ENCODE results near the gene TULP3. TPM values are rescaled to one million over a fixed set of nuclear protein-coding genes. Genes with fewer than 3 reads are reported as not detected.
A peak's percentile ranks its signal among the peaks of the same experiment; 100 is the strongest.

The TULP3 gene
- total RNA-seq, 1 donor from 2014 or later: 6.8 TPM

DNA sequence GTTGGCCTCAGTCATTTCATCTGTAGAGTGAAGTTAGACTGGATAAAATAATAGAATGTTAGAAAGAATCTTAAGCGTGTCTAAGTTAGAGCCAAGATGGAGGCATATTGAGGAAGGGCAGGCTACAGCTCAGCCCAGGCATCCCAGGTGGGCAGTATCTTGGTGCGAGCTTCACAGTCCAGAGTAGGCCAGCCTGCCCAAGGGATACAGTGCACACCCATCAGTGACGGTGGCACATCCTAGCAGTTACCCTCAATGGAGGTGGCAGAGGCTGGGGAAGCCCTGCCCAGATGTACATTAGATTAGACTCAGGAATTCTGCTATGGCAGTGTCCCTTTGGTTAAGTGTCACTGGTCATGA is 21.5 kb downstream of the TULP3 start:
- DNase-seq (ENCODE audit: missing footprints) (no peak), ATAC-seq (no peak)
- intact Hi-C loops (cut with DNase I): no loop called here

- intact Hi-C loops (cut with DNase I): no loop called here
- ATAC-seq: no peak
- no peak for DNase-seq (ENCODE audit: missing footprints)
Observed at GRCh38 chr12:2919249-2919648, 28.6 kb downstream of the TULP3 start.

DNA sequence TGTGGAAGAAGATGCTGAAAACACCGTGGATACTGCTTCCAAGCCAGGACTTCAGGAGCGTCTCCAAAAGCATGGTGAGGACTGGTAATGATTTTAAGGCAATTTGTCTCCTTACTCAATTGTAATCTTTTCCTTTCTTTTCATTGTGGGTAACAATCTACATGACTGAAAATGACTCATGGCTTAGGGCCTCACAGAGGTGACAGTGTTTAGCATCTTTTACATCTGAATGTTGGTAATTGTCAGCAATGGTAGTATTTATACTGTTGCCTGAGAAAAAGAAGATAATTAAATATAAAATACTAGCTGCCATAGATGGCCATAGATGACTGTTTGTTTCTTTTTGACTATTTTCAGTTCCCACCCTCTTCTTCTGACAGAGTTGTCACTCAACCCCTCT is 31.6 kb downstream of the TULP3 start:
- DNase-seq (ENCODE audit: missing footprints) (no peak), ATAC-seq (no peak)
- intact Hi-C loops (cut with DNase I): no loop called here

GRCh38 chr12:2923057-2923456 is 32.4 kb downstream of the TULP3 start:
- no peak for ATAC-seq
- DNase-seq (ENCODE audit: missing footprints): no peak
- intact Hi-C loops (cut with DNase I): no loop called here

GRCh38 chr12:2924019-2924418 is 33.3 kb downstream of the TULP3 start:
- ATAC-seq: peak; percentile 56
- no peak for DNase-seq (ENCODE audit: missing footprints)
- intact Hi-C loops (cut with DNase I): no loop called here

GRCh38 chr12:2925322-2925995 is 34.8 kb downstream of the TULP3 start:
- intact Hi-C loops (cut with DNase I): no loop called here
- ATAC-seq: no peak
- no peak for DNase-seq (ENCODE audit: missing footprints)

DNA sequence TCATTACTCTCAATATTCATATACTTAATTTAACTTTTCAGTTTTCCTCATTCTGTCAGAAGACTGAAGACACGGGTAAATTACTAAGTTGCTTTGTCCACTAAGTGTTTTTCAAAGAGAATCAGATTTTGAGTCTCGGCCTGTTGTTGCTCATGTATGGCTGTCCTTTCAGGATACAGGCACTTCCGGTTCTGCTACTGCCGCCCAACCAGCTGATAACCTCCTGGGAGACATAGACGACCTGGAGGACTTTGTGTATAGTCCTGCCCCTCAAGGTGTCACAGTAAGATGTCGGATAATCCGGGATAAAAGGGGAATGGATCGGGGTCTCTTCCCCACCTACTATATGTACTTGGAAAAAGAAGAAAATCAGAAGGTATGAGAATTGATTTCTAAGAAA is 40.2 kb downstream of the TULP3 start:
- intact Hi-C loops (cut with DNase I): no loop called here
- DNase-seq (ENCODE audit: missing footprints) (no peak), ATAC-seq (no peak)

- intact Hi-C loops (cut with DNase I): no loop called here
- ATAC-seq: no peak
- no peak for DNase-seq (ENCODE audit: missing footprints)
Observed at GRCh38 chr12:2933586-2933985, 42.9 kb downstream of the TULP3 start.

DNA sequence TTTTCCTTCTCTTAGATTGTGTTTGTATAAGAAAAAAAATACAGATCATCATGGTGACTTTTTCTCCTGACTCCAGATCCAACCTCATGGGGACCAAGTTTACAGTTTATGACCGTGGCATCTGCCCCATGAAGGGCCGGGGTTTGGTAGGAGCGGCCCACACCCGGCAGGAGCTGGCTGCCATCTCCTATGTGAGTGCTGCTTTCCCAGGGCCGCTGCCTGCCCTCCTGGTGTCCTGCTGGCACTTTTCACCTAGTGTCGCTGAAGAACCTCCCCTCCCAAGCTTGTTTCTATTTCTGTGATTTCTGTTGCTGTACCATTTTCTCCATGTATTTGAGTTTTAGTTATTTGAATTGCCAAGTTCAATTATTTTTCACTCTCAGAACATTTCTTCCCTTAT is 43.7 kb downstream of the TULP3 start:
- ATAC-seq (no peak), DNase-seq (ENCODE audit: missing footprints) (no peak)
- intact Hi-C loops (cut with DNase I): no loop called here

GRCh38 chr12:2936301-2936700 is 45.6 kb downstream of the TULP3 start:
- no peak for ATAC-seq
- DNase-seq (ENCODE audit: missing footprints): no peak
- intact Hi-C loops (cut with DNase I): no loop called here

DNA sequence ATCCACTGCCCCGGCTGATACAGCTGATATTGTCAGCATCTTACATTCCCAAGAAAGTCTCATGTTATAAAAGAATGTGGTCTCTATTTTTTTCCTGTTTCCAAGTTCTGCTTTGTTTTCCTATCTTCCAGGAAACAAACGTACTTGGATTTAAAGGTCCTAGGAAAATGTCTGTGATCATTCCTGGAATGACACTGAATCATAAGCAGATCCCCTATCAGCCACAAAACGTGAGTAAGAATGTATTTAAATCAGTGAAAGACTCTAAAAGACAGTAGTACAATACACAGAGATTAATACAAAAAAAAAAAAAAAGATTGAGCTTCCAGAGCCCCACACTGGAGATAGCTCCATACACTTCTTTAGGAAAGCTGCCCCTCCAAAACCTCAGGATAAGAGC is 46.8 kb downstream of the TULP3 start:
- intact Hi-C loops (cut with DNase I): no loop called here
- ATAC-seq: no peak

GRCh38 chr12:2939191-2939590 is 48.5 kb downstream of the TULP3 start:
- DNase-seq (ENCODE audit: missing footprints) (no peak), ATAC-seq (no peak)
- intact Hi-C loops (cut with DNase I): no loop called here

More for the DNA sequence above, 46.8 kb downstream of the TULP3 start:
- no peak for DNase-seq (ENCODE audit: missing footprints)

DNA sequence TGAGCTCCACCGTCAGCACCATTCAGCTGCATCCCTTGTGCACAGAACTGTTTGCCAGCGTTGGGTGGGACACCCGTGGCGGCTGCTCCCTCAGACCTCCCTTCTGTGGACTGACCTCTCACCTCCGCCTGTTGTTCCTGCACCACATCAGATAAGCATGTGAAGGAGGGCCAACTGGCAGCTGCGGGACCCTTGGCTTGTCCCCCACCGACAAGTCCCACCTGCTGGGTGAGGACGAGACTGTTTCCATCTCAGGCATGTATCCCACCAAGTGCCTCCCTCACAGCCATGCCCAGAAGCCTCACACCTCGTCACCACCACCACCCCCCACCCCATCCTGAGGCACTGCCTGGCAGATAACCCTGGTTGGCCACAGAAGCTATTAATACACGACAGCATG is 49.9 kb downstream of the TULP3 start:
- ATAC-seq: no peak
- intact Hi-C loops (cut with DNase I): loop anchor here (5.0 kb wide), 1 partner anchor 53 kb away; no protein-coding TSS in a partner anchor
- DNase-seq (ENCODE audit: missing footprints): no peak

DNA sequence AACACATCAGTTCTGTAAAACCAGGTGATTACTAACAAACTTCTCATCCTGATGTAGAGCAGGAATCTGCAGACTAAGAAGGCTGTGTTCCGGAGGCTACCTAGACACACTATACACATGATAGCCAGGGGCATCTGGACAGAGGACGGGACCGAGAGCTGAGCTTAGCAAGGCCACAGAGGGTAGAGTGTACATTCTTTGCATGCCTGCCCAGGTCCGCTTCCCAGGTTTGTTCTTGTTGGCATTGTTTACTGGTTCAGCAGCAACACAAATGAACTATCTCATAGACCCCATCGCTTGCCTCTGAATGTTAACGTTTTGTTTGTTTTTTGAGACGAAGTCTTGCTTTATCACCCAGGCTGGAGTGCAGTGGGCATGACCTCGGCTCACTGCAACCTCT is 50.8 kb downstream of the TULP3 start:
- no peak for DNase-seq (ENCODE audit: missing footprints)
- intact Hi-C loops (cut with DNase I): loop anchor here (5.0 kb wide), 1 partner anchor 54 kb away; no protein-coding TSS in a partner anchor
- no peak for ATAC-seq

GRCh38 chr12:2944401-2945047 is 53.8 kb downstream of the TULP3 start:
- no peak for DNase-seq (ENCODE audit: missing footprints)
- peak; percentile 84 for ATAC-seq
- intact Hi-C loops (cut with DNase I): loop anchor here (1.0 to 5.0 kb wide), 2 partner anchors 57 to 91 kb away; no protein-coding TSS in a partner anchor

DNA sequence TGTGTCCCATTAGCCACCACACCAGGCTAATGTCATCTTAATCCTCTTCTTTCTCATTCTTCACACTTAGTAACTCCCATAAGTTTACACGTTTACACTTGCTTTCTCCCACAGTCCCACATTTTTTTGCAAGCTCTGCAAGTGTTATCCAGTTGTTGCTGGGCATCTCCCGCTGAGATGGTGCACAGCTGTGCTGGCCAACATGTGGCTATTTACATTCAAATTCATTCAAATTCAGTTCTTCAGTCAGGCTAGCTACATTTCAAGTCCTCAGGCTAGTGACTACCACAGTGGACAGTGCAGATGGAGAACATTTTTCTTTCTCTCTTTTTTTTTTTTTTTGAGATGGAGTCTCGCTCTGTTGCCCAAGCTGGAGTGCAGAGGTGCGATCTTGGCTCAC is 58.7 kb downstream of the TULP3 start:
- intact Hi-C loops (cut with DNase I): no loop called here

DNA sequence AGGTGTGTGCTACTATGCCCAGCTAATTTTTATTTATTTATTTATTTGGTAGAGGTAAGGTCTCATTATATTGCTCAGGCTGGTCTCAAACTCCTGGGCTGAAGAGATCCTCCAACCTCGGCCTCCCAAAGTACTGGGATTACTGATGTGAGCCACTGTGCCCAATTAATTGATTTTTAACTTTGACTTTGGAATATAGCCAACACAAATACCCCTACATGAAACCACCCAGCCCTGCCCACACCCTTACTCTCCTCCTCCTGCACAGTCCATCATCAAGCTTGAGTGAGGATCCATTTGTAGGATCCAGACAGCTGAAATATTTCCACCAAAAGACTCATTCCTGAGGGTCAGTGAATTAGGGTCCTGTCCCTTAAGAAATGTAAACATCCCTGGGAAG is 65.2 kb downstream of the TULP3 start:
- DNase-seq (ENCODE audit: missing footprints): no peak
- intact Hi-C loops (cut with DNase I): loop anchor here (5.0 kb wide), 2 partner anchors 64 to 76 kb away; partner anchors contain the start of gene TULP3
- ATAC-seq: no peak

More for the DNA sequence above, 58.7 kb downstream of the TULP3 start:
- no peak for ATAC-seq
- no peak for DNase-seq (ENCODE audit: missing footprints)

- DNase-seq (ENCODE audit: missing footprints): no peak
- intact Hi-C loops (cut with DNase I): loop anchor here (5.0 kb wide), 2 partner anchors 66 to 74 kb away; partner anchors contain the start of gene TULP3
- ATAC-seq: no peak
Observed at GRCh38 chr12:2957816-2958431, 67.2 kb downstream of the TULP3 start.

DNA sequence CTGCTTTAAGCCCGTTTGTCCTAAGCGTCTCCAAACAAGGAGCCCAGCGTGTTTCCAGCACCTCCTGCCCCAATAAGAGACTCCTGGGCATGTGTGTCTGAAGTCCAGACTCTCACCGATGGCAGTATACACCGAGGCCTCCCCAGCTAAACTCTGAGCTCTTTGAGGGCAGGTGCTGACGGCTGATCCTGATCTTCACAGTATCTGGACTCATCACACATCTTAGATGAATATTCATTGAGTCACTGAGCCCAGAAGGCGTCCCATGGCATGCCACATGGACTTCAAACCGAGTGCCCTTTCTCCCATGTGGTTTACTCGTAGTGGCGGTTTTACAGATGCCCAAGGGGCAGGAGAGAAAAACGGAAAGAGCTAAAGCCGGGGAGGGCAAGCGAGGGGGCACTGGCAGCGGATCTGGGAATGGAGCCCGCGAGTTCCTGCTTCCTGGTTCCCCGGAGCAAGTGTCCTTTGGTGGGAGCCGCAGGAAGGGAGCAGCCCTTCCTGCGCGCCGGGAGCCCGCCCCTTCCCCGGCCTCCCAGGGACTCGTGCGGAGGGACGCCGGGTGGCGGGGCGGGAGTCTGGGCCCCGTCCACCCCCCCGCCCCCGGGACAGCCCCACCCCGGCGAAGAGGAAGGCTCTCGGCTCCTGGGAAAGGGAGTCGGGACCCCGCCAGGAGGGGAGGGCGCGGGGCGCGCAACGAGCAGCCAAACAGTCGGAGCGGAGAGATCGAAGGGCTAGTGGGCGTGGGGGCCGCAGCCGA is 67.9 kb downstream of the TULP3 start:
- ATAC-seq (peak; percentile 69), DNase-seq (ENCODE audit: missing footprints) (no peak)
- intact Hi-C loops (cut with DNase I): loop anchor here (5.0 kb wide), 2 partner anchors 66 to 74 kb away; partner anchors contain the start of gene TULP3
